Spinal cord (tissue), 10 donors: Measurements from ENCODE around the gene TMC1. TPM values are rescaled to one million over a fixed set of nuclear protein-coding genes. Genes with fewer than 3 reads are reported as not detected.
"Not testable (repeated sequence)": the region's sequence is repeated elsewhere in the genome, so short reads cannot be mapped to it uniquely, and the experiment has no call there.

Experiments
- DNase-seq, 6 donors: peaks; one replicate each; pipeline versions ENCODE4 v3.0.0 to v3.0.0-alpha.2; 2013 to 2015; ENCODE audit warnings: low spot score in 6 of 6, low read depth in 4 of 6
- H3K27ac ChIP-seq: one replicate; pipeline ENCODE4 v1.5.1; 2013; ENCODE audit warnings: low read depth, low read length, control low read depth
- H3K27me3 ChIP-seq: one replicate; pipeline ENCODE4 v1.6.1; 2013; ENCODE audit warnings: low read length; ENCODE audit not compliant: control insufficient read depth, insufficient read depth
- H3K36me3 ChIP-seq: one replicate; pipeline ENCODE4 v1.6.1; 2013; ENCODE audit warnings: low read length; ENCODE audit not compliant: control insufficient read depth, insufficient read depth
- H3K4me1 ChIP-seq: one replicate; pipeline ENCODE4 v1.6.1; 2013; ENCODE audit warnings: low read length; ENCODE audit not compliant: control insufficient read depth, insufficient read depth
- H3K4me3 ChIP-seq: one replicate; pipeline ENCODE4 v1.5.1; 2013; ENCODE audit warnings: low read depth, low read length, control low read depth
- H3K9me3 ChIP-seq: one replicate; pipeline ENCODE4 v1.6.1; 2013; ENCODE audit warnings: low read length; ENCODE audit not compliant: control insufficient read depth, insufficient read depth
- WGBS: methylation state at CpG from one replicate; pipeline ENCODE4 v1.1.5; 2013; ENCODE audit warnings: missing lambda C conversion rate; ENCODE audit not compliant: insufficient coverage; 5-methylcytosine and 5-hydroxymethylcytosine counted together
- polyA plus RNA-seq, 2 donors: library from polyadenylated mRNA; unstranded; fragments of 120-200 nt; gene quantifications; one replicate each; pipeline ENCODE4 v1.2.1, GENCODE V29; 2013; ENCODE audit not compliant: insufficient read length in 2 of 2
- total RNA-seq, 2 donors: library from RNA; depleted of rRNA in 1 of 2; stranded (reverse); fragments of 120-200 nt in 1 of 2; fragments of >200 nt in 1 of 2; gene quantifications; one replicate each; pipeline versions ENCODE4 v1.2.3 to v1.2.4, GENCODE V29; 2013 to 2014
- donor health status: healthy.

TMC1 gene
- total and polyA plus RNA-seq, 4 donors, result 0.39 to 2.0 (median 1.1) TPM

GRCh38 chr9:72856972-72857623 is 335.7 kb downstream of the TMC1 start:
- Histone ChIP-seq H3K9me3 (no peaks in the 10 kb centered on the region), H3K4me1 (peaks cover 4% of the 10 kb centered on the region), H3K27me3 (no peaks in the 10 kb centered on the region), H3K27ac (no peak overlapping the region), H3K4me3 (no peak overlapping the region), H3K36me3 (no peaks in the 10 kb centered on the region)
- DNase-seq, result peak; percentile 45 to 95 (median 58)
- WGBS, result 61% methylated on average over 3 of the region's 8 CpGs

- H3K9me3 ChIP-seq, result no peaks in the 10 kb centered on the region
- DNase-seq, result no peak
- no peaks in the 10 kb centered on the region for H3K36me3 ChIP-seq
- H3K27me3 ChIP-seq, result no peaks in the 10 kb centered on the region
- peaks cover 4% of the 10 kb centered on the region for H3K4me1 ChIP-seq
- H3K4me3 ChIP-seq, result no peak overlapping the region
- H3K27ac ChIP-seq, result no peak overlapping the region
- no CpG with 5 or more reads among the region's 2 CpGs for WGBS
Measured at GRCh38 chr9:72857624-72857996, 336.2 kb downstream of the TMC1 start.

- H3K27ac ChIP-seq, result no peak overlapping the region
- no peaks in the 10 kb centered on the region for H3K27me3 ChIP-seq
- DNase-seq, result peak in 1 of 6 donors; percentile 31
- no peaks in the 10 kb centered on the region for H3K36me3 ChIP-seq
- H3K4me1 ChIP-seq, result peaks cover 4% of the 10 kb centered on the region
- H3K9me3 ChIP-seq, result no peaks in the 10 kb centered on the region
- 33% methylated on average over 3 of the region's 5 CpGs for WGBS
- H3K4me3 ChIP-seq, result no peak overlapping the region
Measured at GRCh38 chr9:72858089-72858912, 336.9 kb downstream of the TMC1 start.

- H3K9me3 ChIP-seq, DNase-seq, H3K4me3 ChIP-seq, H3K4me1 ChIP-seq, H3K27me3 ChIP-seq, H3K27ac ChIP-seq, H3K36me3 ChIP-seq: not testable (repeated sequence)
- WGBS, result no CpG with 5 or more reads among the region's 7 CpGs
Measured at GRCh38 chr9:72862788-72863187, 341.4 kb downstream of the TMC1 start.

GRCh38 chr9:72863456-72864094 is 342.2 kb downstream of the TMC1 start:
- WGBS, result no CpG with 5 or more reads among the region's 4 CpGs

GRCh38 chr9:72864327-72864726 is 342.9 kb downstream of the TMC1 start:
- no peak overlapping the region for H3K4me3 ChIP-seq
- no peak for DNase-seq
- H3K36me3 ChIP-seq, result no peaks in the 10 kb centered on the region
- no peaks in the 10 kb centered on the region for H3K27me3 ChIP-seq
- no peaks in the 10 kb centered on the region for H3K4me1 ChIP-seq
- no peaks in the 10 kb centered on the region for H3K9me3 ChIP-seq
- no peak overlapping the region for H3K27ac ChIP-seq
- WGBS, result no CpG with 5 or more reads among the region's 1 CpG

More at GRCh38 chr9:72863456-72864094, 342.2 kb downstream of the TMC1 start:
- H3K27ac ChIP-seq, result no peak overlapping the region
- DNase-seq, result no peak
- H3K27me3 ChIP-seq, result no peaks in the 10 kb centered on the region
- H3K36me3 ChIP-seq, result no peaks in the 10 kb centered on the region
- no peak overlapping the region for H3K4me3 ChIP-seq
- H3K9me3 ChIP-seq, result no peaks in the 10 kb centered on the region
- no peaks in the 10 kb centered on the region for H3K4me1 ChIP-seq

GRCh38 chr9:72871685-72872084 is 350.3 kb downstream of the TMC1 start:
- Histone ChIP-seq H3K36me3 (no peaks in the 10 kb centered on the region), H3K4me1 (no peaks in the 10 kb centered on the region), H3K4me3 (no peak overlapping the region), H3K27me3 (no peaks in the 10 kb centered on the region), H3K9me3 (no peaks in the 10 kb centered on the region), H3K27ac (no peak overlapping the region)
- no CpG with 5 or more reads among the region's 3 CpGs for WGBS
- peak in 3 of 6 donors; percentile 14 to 49 (median 41) for DNase-seq

- no peak overlapping the region for H3K4me3 ChIP-seq
- no peak overlapping the region for H3K27ac ChIP-seq
- no peaks in the 10 kb centered on the region for H3K9me3 ChIP-seq
- 100% methylated on average over 1 of the region's 2 CpGs for WGBS
- DNase-seq, result peak in 1 of 6 donors; percentile 4
- no peaks in the 10 kb centered on the region for H3K36me3 ChIP-seq
- no peaks in the 10 kb centered on the region for H3K27me3 ChIP-seq
- H3K4me1 ChIP-seq, result no peaks in the 10 kb centered on the region
Measured at GRCh38 chr9:72872718-72873117, 351.3 kb downstream of the TMC1 start.

- no peak overlapping the region for H3K4me3 ChIP-seq
- no peaks in the 10 kb centered on the region for H3K4me1 ChIP-seq
- no peaks in the 10 kb centered on the region for H3K27me3 ChIP-seq
- no peak overlapping the region for H3K27ac ChIP-seq
- H3K9me3 ChIP-seq, result peaks cover 1% of the 10 kb centered on the region
- DNase-seq, result no peak
- H3K36me3 ChIP-seq, result no peaks in the 10 kb centered on the region
- WGBS, result no CpG with 5 or more reads among the region's 1 CpG
Measured at GRCh38 chr9:72873456-72873855, 352.0 kb downstream of the TMC1 start.
